Body of pancreas (tissue), 4 donors: ENCODE results near the gene BMERB1.

ENCODE experiments used
- CTCF ChIP-seq, 7 experiments: fragments of 450-650 bp in 4 of 7; fragments of 200-600 bp in 3 of 7; sonication (generic) in 3 of 7; IDR thresholded peaks; one replicate each; pipeline ENCODE4 v1.5.1; 2016 to 2019; ENCODE audit warnings: antibody characterized with exemption in 7 of 7
- POLR2A ChIP-seq, 3 donors: fragments of 450-650 bp; IDR thresholded peaks; one replicate each; pipeline ENCODE4 v1.6.1; 2016; ENCODE audit warnings: antibody characterized with exemption in 3 of 3, mild to moderate bottlenecking in 2 of 3

- no peak for TF ChIP-seq CTCF (IDR thresholded peaks at IDR 0.05)
- no peak for TF ChIP-seq POLR2A (IDR thresholded peaks at IDR 0.05)
Observed at GRCh38 chr16:15607700-15608396, 173.5 kb downstream of the BMERB1 start.
